Sigmoid colon (tissue), 4 donors: Measurements from ENCODE around the gene SEL1L.
"Not testable (repeated sequence)": the region's sequence is repeated elsewhere in the genome, so short reads cannot be mapped to it uniquely, and the experiment has no call there.

Source experiments
- CTCF ChIP-seq, 4 experiments: fragments of 450-650 bp in 3 of 4; fragments of 200-600 bp in 1 of 4; IDR thresholded peaks; one replicate each; pipeline ENCODE4 v1.5.1; 2016 to 2019; ENCODE audit warnings: antibody characterized with exemption in 4 of 4, mild to moderate bottlenecking in 3 of 4, moderate library complexity in 2 of 4
- EP300 ChIP-seq, 4 donors: sonication (generic); formaldehyde crosslinking; IDR thresholded peaks; one replicate each; pipeline ENCODE4 v1.6.1; 2017; ENCODE audit warnings: antibody characterized with exemption in 4 of 4
- POLR2A ChIP-seq, 2 donors: fragments of 450-650 bp; IDR thresholded peaks; one replicate each; pipeline ENCODE4 v1.6.1; 2016; ENCODE audit warnings: antibody characterized with exemption in 2 of 2, mild to moderate bottlenecking in 2 of 2, moderate library complexity in 2 of 2
- POLR2AphosphoS5 ChIP-seq, 4 donors: sonication (generic); formaldehyde crosslinking; IDR thresholded peaks; one replicate each; pipeline ENCODE4 v1.6.1; 2017; ENCODE audit warnings: antibody characterized with exemption in 4 of 4

GRCh38 chr14:81462356-81462755 is 71.3 kb downstream of the SEL1L start:
- not testable (repeated sequence) for TF ChIP-seq POLR2AphosphoS5, CTCF, EP300, POLR2A (IDR thresholded peaks at IDR 0.05)
